Measurements from ENCODE around the gene PRKCA.

- no peak for TF ChIP-seq SIN3B (IDR thresholded peaks at IDR 0.05; ENCODE audit: low read depth)
- no peak for TF ChIP-seq ZNF764 (CRISPR knock-in tag; IDR thresholded peaks at IDR 0.05; ENCODE audit: low read depth)
- TF ChIP-seq CBX2 (IDR thresholded peaks at IDR 0.05; ENCODE audit: insufficient read depth, low read length, poor library complexity, severe bottlenecking), result no peak
- no peak for TF ChIP-seq ZNF174 (CRISPR knock-in tag; IDR thresholded peaks at IDR 0.05)
- no peak for TF ChIP-seq PHB (CRISPR knock-in tag; IDR thresholded peaks at IDR 0.05)
- no peak for TF ChIP-seq BHLHE40 (IDR thresholded peaks at IDR 0.05; ENCODE audit: low read length)
Measured at GRCh38 chr17:66412857-66413558, 110.6 kb downstream of the PRKCA start.

All from K562 (cell line).